HUDEP-2 (cell line): ENCODE results near the gene ACVR1B.

Experiments
- DNase-seq, 76 experiments: peaks; one replicate each; lab custom pipeline; 2025; ENCODE audit not compliant: unreplicated experiment in 76 of 76; lab: John Stamatoyannopoulos, UW

Gene ACVR1B

DNA sequence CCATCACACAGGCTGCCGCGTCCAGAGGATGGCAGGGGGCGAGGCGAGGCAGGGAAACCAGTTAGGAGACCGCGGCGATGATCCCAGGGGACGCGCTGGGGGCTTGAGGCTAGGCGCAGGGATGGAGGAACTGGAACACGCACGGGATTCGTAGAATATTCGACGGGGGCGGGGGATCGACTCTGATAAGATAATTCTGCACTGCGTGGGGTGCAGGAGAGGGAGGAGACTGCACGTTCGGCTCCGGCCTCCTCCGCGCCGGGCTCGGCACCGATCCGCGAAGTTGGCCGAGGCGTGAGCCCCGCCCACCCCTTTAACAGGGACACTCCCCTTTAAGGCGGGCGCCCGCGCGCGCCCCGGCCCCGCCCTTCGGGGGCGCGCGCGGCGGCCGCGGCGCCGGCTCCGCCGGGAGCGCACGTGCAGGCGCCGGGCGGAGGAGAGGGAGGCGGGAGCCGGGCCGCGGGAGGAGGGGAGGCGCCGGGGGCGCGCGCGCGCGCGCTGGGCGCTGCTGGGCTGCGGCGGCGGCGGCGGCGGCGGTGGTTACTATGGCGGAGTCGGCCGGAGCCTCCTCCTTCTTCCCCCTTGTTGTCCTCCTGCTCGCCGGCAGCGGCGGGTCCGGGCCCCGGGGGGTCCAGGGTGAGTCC lies at the start of gene ACVR1B:
TSS of gene ACVR1B (plus strand) at position 501 of the 644 bp plus-strand sequence. CDS start at position 546, 45 bp downstream.
- DNase-seq = peak; percentile 26 to 96 (median 90)

DNA sequence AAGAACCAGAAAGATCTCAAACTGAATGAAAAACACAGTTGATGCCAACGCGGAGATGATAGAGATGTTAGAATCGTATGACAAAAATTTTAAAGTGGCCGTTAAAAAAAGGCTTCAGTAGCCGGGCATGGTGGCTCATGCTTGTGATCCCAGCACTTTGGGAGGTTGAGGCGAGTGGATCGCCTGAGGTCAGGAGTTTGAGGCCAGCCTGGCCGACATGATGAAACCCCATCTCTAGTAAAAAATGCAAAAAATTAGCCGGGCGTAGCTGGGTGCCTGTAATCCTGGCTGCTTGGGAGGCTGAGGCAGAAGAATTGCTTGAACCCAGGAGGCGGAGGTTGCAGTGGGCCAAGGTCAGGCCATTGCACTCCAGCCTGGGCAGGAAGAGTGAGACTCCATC lies 49.6 kb upstream of the ACVR1B start:
- no peak for DNase-seq

DNA sequence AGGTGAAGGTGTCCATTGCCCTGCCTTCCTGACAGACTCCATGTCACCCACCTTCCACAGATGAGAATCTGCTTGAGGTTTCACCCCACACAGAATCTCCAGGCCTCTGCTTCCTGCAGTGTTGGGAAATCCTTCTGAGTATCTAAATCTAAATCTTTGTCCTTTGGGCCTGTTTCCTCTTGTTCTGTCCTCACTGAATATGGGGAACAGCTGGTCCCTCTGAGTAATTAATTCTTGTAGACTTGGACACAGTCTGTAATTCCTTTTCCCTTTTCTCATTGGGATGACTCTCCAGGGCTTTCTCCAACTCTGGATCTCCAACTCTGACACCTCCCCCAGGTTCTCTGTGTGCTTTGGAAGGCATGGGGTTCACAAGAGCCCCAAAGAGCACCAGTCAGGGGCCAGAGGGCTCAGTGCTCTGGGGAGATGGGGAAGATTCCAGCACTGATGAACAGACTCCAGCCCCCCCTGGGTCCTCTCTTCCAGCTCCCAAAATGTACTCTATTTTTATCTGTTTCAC lies 46.5 kb upstream of the ACVR1B start:
- no peak for DNase-seq

- peak in 70 of 76 experiments; percentile 17 to 83 (median 56) for DNase-seq
Measured at GRCh38 chr12:51905471-51906429, 45.7 kb upstream of the ACVR1B start.

DNA sequence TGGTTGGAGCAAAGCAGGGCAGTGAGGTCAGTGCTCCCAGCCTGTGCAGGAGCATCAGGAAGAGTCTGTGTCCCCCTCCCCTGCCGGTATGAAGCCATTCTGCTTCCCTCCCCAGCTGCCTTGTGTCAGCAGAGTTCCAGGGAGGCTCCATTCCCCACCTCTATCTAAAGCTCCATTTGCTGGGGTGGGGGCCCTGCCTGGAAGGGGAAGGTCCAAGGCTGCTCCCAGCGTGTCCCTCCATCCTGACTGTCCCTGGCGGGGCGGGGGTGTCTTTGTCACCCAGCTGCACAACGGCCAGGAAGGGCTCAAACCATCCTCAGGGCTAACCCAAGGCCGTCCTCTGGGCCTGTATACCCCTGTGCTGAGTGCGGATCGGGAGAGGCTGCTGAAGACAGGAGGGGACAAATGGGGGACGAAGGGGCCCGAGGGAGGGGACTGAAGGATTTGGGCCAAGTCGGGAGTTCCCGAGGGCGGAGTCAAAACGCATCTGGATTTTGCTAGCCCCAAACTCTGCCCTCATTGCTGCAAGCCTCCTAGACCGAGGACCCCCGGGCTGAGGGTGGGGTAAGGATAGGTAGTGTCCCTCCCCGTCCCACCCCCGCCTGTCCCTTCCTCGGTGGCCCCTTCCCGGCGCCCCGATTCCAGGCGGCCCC lies 44.9 kb upstream of the ACVR1B start:
- no peak for DNase-seq

DNA sequence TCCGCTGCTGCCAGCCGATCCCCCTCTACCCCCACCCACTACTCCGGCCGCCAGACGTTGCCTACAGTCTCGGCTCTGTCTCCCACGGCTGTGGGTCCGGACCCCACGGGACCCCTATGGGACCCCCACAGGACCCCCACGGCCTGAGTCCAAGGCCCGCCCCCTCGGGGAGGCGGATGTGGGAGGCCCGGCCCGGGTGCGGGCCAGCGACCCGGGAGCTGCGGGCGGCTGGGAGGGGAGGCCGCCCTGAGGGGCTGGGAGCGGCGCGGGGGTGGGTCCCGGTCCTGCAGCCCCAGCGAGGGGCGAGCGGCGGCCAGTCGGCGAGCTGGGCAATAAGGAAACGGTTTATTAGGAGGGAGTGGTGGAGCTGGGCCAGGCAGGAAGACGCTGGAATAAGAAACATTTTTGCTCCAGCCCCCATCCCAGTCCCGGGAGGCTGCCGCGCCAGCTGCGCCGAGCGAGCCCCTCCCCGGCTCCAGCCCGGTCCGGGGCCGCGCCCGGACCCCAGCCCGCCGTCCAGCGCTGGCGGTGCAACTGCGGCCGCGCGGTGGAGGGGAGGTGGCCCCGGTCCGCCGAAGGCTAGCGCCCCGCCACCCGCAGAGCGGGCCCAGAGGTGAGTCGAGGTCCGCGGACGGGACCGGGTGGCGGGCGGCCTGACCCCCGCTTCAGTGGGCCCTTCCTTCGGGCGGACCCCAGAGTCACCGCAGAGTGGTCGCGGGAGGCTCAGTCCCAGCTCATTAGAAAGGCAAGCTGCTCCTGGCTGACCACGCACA lies 44.2 kb upstream of the ACVR1B start, which contains the start of gene ACVRL1:
TSS of gene ACVRL1 (plus strand) at position 422 of the 773 bp plus-strand sequence. CDS start 4,971 bp downstream, outside the sequence.
- DNase-seq = no peak

- no peak for DNase-seq
Measured at GRCh38 chr12:51907856-51908425, 43.6 kb upstream of the ACVR1B start.

- DNase-seq = peak in 45 of 76 experiments; percentile 5 to 72 (median 28)
Measured at GRCh38 chr12:51908876-51909592, 42.5 kb upstream of the ACVR1B start.

DNA sequence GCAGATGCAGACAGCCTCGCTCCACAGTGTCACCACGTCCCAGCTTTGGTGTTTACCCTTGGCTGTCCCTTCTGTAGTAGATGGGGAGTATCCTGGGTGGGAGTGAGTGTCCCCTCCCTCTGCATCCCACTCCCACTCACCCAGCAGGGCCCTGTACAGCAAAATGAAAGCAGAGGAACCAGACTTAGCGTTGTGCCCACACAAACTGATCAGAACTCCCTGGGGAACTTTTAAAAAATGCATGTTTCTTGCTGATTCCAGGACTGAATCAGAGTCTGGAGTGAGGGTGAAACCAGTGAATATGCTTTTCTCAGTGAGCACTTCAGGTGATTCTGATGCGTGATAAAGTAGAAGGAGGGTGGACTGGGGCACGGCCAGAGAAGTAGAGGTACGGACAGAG lies 41.3 kb upstream of the ACVR1B start:
- DNase-seq = no peak

DNA sequence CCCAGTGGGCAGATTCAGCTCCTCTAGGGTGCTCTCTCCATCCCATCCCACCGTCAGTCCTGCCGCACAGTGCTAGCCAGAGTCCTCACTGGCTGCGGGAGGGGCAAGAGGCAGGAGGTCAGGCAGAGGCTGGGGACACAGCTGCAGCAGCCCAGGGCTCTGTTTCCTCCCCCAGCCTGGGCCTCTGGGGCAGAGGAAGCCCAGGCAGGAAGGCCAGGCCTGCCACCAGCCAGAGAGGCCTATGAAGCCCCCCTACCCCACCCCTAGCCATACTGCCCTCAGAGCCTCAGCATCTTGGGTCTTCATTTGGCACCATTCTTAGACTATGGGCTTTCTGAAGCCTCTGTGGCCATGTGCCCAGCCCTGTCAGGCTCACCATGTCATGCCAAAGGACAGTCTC lies 40.8 kb upstream of the ACVR1B start:
- no peak for DNase-seq

DNA sequence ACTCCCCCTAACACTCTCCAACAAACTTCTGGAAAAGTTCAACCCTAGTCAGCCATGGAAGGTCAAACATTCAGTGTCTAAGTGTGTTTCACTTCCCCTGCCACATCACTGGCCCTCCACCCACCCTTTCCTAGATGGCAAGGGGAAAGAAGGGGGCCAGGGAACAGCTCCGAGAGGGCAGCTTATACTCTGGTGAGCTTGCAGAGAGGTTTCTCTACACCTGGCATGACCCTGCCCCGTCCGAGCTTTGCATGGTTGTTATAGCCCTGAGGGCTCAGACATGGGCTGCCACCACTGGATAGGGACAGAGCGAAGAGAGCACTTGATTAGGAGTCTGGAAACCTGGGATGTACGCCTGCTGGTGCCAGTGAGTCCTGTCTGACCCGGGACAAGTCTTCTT lies 40.2 kb upstream of the ACVR1B start:
- DNase-seq = no peak

- DNase-seq = no peak
Measured at GRCh38 chr12:51911788-51912711, 39.4 kb upstream of the ACVR1B start.

DNA sequence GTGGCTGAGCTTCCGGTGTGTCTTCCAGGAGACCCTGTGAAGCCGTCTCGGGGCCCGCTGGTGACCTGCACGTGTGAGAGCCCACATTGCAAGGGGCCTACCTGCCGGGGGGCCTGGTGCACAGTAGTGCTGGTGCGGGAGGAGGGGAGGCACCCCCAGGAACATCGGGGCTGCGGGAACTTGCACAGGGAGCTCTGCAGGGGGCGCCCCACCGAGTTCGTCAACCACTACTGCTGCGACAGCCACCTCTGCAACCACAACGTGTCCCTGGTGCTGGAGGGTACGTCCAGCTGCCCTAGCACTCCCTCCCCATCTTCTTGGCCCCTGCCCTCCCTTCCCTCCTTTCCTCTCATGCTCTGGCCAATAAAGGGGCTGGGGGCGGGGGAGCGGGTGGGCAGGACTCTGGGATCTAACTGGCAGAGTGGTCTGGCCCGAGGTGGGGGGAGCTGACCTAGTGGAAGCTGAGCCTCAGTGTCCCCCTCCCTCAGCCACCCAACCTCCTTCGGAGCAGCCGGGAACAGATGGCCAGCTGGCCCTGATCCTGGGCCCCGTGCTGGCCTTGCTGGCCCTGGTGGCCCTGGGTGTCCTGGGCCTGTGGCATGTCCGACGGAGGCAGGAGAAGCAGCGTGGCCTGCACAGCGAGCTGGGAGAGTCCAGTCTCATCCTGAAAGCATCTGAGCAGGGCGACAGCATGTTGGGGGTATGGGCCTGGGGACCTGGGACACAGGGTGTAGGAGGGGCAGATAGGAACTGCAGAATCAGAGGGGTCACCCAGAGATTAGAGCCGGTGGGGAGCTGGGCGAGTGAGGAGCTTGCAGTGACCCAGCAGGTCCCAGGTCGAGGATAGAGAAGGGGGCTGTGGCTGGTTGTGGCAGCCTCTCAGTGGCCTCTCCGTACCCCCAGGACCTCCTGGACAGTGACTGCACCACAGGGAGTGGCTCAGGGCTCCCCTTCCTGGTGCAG lies 38.1 kb upstream of the ACVR1B start:
- DNase-seq = no peak

DNA sequence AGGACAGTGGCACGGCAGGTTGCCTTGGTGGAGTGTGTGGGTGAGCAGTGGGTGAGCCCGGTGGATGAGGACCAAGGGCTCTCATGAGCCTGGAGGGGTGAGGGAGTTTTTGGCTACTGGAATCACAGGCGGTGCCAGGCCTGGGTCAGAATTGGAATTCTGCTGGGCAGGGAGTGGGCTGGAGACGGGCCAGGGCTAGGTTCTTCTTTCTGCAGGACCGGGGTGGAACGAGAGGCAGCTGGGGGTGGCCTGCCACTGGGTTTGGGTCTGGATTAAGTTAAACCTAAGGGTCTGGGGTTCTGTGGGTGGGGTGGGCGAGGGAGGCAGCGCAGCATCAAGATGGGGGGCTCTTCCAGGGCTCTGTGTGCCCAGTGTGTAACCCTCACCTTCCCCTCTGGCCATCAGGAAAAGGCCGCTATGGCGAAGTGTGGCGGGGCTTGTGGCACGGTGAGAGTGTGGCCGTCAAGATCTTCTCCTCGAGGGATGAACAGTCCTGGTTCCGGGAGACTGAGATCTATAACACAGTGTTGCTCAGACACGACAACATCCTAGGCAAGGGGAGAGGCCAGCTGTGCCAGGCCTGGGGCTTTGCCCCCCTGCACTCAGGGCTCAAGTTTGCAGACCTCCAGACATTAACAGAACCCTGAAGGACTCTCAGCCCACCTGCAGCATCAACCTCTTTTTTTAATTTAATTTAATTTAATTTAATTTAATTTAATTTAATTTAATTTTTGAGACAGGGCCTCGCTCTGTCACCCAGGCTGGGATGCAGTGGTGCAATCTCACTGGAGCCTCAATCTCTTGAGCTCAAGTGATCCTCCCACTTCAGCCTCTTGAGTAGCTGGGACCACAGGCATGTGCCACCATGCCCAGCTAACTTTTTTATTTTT lies 37.2 kb upstream of the ACVR1B start:
- DNase-seq = no peak

DNA sequence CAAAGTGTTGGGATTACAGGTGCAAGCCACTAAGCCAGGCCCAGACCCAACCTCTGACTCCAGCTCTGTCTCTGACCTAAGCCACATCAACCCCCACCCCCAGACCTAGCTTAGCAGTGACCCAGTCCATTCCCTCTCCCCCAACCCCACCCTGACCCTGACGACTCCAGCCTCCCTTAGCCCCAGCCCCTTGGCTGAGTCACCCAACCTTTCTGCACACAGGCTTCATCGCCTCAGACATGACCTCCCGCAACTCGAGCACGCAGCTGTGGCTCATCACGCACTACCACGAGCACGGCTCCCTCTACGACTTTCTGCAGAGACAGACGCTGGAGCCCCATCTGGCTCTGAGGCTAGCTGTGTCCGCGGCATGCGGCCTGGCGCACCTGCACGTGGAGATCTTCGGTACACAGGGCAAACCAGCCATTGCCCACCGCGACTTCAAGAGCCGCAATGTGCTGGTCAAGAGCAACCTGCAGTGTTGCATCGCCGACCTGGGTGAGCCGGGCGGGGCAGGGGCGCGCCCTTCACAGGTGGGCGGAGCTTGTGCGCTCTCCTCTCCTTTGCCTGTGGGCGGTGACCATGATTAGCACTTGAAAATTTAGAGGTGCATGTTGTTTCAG lies 36.4 kb upstream of the ACVR1B start:
- no peak for DNase-seq

DNA sequence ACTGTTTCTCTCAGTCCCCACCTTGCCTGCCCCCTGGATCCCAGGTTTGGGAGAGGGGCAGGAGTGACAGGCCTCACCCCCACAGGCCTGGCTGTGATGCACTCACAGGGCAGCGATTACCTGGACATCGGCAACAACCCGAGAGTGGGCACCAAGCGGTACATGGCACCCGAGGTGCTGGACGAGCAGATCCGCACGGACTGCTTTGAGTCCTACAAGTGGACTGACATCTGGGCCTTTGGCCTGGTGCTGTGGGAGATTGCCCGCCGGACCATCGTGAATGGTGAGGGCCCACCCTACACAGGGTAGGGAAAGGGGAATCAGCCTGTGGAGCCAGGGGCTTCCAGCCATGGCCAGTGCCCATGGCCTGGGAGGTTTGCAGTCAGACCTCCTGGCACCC lies 35.5 kb upstream of the ACVR1B start:
- DNase-seq = no peak
